ENCODE measurements around the gene MBD3L5. TPM values are rescaled to one million over a fixed set of nuclear protein-coding genes. Genes with fewer than 3 reads are reported as not detected.
"Not testable (repeated sequence)": the region's sequence is repeated elsewhere in the genome, so short reads cannot be mapped to it uniquely, and the experiment has no call there.

The MBD3L5 gene
- total RNA-seq (2014; rRNA removed; shearing (Covaris generic)), result not detected in 2 replicates

DNA sequence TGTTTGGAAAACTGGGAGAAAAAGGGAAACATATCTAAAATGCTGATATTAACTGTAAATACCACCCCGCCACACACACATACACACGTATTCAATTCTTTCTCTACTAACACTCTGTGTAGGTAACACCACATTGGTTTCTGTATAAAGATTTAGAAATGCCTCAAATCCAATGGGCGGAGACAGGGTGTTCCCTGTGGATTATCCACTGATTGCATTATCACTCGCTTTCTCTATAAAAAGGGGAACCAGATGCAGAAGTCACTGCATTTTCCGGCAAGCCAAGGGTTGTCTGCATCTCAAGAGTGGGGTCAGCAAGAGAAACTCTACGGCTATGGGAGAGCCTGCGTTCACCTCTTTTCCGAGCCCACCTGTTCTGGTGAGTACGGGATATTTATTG is at the start of gene MBD3L5:
Gene MBD3L5 (plus strand): TSS at position 301 of the 400 bp plus-strand sequence. CDS start 34 bp downstream, at position 335.
- DNase-seq (ENCODE audit: low spot score), result not testable (repeated sequence)

DNA sequence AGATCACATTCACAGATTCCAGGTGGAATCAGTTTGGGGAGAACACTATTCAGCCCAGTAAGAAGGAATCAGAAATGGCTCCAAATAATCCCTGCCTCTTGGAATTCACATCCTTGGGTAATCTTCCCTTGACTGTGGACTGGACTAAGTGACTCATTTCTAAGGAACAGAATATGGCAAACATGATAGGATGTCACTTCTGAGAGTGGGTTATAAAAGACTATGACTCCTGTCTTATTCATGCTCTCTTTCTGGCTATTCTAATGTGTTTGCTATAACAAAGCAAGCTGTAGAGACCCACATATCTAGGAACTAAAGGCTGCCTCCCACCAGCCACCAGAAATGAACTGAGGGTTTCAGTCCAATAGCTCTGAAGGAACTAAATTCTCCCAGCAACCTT is 46.9 kb upstream of the MBD3L5 start:
- DNase-seq (ENCODE audit: low spot score), result no peak

DNA sequence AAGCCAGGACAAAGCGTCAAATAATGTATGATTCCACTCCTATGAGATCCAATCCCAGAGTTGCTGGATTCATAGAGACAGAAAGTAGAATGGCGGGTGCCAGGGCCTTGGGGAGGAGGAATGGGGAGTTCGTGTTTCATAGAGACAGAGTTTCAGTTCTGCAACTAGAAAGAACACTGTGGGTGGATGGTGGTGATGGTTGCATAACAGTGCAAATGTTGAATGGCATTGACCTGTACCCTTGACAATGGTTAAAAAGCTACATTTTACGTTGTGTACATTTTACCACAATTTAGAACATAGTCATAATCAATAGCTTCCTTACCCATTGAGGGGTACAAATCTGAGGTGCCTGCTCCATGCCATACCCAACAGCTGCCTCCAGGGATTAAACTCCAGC is 42.5 kb upstream of the MBD3L5 start:
- DNase-seq (ENCODE audit: low spot score), result no peak

DNA sequence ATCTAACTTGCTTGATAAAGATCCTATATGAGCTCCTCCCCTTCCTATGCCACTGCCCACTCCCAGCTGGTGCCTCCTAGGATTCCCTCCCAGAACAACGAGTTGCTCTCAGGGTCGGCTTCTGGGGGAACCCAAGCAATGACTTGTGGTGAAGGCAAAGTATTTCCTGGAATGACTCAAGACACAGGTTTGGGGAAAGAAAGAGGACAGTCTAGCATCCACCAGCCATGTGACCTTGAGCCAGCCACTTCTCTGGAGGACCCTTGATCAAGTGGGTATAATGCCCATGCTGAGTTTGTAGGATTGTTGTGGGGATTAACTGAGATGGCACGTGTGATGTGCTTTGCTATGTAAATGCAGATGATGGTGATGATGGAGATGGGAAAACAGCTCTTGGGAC is 42.1 kb upstream of the MBD3L5 start:
- DNase-seq (ENCODE audit: low spot score), result no peak

DNA sequence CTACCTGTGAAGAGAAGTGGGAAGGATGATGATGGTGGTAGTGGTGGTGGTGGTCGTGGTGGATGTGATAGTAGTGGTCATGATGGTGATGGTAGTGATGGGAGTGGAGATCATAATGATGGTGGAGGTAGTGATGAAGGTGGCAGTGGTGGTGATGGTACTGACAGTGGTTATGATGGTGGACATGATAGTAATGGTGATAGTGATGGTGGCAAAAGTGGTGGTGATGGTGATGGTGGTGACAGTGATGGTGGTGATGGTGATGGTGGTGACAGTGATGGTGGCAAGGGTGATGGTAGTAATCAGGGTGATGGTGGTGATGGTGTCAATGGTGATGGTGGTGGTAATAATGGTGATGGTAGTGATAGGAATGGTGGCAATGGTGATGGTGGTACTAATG is 35.3 kb upstream of the MBD3L5 start:
- DNase-seq (ENCODE audit: low spot score), result no peak

DNA sequence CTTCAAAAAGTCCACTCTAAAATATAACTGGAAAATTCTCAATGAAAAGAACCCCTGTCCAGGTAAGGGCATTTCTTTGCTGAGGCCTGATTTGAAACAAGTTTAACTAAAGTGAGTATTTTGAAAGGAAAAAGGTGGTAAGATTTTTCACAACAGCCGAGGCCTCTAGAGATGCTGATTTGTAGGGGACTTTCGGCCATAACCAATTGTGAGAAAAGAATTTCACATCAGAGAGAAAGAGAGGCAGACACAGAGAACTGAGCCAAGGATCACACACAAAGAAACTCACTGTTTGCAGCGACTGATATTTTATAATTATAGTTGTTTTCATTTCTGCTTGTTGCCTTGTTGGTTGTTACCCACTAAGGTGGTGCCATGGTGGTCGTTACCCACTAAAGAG is 33.6 kb upstream of the MBD3L5 start:
- DNase-seq (ENCODE audit: low spot score), result no peak

DNA sequence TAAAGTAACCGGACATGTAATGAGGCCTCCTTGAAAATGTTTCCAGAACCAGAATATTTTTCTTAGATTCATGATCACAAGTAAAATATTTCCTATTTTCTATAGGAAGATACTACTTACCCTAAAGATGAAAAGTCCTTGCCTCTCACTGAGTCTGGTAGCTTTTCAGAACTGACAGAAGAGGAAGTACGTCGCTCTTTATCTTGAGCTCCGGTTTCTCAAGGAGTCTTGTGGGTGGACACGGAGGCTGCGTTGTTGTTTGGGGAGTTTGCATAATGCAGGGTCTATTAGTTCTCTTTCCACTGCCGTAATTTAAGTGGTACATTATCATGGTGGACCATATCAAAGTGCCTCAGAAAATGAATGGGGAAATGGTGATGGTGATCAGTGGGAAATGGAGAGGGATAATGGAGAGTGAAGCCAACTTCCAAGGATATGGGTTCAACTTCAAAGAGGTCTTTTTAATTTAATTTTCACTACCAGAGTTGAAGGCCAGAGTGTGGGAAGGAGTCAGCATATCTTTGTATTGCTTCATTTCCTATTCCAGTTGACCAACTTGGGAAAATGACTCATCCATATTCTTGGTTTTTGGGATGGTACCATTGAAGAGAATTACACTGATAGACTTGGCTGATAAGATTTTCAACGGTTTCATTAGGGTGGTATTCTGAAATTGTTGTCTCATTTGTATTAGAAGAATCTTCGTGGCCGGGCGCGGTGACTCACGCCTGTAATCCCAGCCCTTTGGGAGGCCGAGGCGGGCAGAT is 32.5 kb upstream of the MBD3L5 start:
- DNase-seq (ENCODE audit: low spot score), result peak; percentile 62

DNA sequence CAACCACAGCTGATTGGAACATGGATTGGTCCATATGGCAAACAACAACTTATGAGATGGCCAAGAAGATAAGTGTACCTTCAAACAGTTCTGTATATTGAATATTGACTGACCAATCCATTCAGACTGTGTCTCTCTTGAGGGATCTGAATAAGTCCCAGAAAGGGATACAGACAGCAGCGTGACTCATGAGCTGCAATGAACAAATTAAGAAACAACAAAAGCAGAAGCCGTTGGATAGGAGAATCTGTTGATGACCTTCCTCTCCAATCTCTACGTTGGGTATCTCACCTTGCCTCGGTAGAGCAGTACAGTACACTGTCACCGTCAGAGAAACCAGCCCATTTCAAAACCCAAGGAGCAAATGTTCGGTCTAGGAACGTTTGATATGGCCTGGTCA is 30.4 kb upstream of the MBD3L5 start:
- DNase-seq (ENCODE audit: low spot score), result no peak

DNA sequence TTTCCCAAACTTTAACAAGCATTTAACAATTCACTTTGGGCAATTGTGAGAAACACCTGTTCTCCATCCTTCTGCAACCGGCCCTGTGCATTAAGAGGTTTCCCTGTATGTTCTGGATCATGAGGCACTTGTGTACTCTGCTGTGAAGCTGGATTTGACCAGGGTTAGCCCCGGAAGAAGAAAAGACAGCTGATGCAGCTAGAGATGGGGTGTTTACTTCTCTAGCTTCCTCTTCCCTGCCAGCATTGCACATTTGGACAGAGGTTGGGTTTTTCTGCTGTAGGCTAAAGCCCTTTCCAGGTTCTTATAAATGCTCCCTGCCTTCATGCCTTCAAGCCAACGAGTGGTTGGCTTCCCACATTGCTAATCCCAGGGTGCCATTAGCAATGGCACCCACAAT is 30.0 kb upstream of the MBD3L5 start:
- no peak for DNase-seq (ENCODE audit: low spot score)

DNA sequence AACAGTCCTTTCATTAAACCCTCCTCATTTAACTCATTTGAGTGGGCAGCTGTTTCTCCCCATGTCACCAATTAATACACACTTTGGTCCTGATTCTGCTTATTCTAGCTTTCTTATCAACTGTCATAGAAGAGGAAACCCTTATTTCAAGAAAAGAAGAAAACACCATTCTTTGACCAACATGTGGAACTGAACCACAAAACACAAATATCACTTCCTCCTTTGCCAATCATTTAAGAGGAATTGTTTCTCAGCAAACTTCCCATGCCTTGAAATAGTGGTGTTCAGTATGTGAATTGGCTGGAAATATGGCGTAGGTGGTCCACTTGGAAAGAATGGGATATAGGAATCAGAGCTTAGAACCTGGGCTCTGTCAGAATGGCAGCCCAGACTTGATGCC is 29.6 kb upstream of the MBD3L5 start:
- DNase-seq (ENCODE audit: low spot score), result no peak

DNA sequence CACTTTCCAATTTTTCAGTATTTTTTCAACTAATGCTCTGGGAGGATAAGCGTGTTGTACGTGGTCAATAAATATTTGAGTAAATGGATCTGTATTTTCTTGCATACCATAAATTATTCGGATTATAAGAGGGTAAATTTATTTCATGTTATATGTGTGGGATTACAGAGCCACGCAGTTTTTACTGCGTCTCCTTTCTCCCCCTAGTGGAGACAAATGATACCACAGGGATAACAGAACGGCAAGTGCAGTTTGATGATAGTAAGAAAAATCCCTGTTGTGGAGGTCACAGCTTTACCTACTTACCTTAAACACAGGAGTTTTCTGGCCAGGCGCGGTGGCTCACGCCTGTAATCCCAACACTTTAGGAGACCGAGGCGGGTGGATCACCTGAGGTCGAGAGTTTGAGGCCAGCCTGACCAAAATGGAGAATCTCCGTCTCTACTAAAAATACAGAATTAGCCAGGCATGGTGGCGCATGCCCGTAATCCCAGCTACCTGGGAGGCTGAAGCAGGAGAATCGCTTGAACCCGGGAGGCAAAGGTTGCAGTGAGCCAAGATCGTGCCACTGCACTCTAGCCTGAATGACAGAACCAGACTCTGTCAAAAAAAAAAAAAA is 26.0 kb upstream of the MBD3L5 start:
- peak; percentile 21 for DNase-seq (ENCODE audit: low spot score)

DNA sequence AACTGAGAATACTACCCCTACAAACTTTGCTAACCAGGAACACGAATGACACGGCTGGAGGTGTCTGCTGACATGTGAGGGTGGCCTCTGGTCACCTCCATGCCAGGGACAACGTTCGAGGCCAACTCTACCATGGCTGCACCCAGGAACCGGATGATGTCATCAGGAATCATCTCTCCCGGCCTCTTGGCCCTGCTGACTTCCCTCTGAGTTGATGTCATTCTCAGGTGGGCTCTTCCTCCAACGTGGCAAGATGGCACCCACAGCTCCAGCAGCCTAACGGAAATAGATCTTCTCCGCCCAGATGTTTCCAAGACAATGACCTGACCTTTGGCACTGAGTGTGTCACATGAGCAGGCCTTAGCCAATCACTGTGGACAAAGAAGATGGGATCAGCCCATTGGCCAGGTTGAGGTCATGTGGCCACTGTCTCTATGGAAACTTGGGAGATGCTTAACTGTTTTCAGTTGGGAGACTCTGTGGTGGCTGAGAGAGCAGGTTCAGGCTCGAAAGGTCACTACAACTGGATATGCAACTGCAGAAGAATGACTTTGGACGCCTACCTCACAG is 24.2 kb upstream of the MBD3L5 start:
- DNase-seq (ENCODE audit: low spot score), result no peak

DNA sequence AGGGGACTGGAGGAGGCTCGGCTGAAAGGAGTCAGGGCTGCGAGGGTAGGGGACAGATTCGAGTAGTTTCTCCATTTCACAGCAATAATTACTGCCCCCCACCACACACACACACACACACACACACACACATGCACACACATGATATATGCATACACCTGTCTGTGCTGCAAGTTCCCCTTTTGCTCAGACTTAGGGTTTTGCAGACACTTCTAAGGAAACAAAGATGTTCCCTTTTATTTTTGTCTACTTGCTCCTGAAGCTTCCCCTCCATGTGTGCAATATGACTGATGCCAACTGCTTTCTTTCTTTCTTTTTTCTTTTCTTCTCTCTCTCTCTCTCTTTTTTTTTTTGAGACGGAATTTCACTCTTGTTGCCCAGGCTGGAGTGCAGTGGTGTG is 22.5 kb upstream of the MBD3L5 start:
- DNase-seq (ENCODE audit: low spot score), result no peak

DNA sequence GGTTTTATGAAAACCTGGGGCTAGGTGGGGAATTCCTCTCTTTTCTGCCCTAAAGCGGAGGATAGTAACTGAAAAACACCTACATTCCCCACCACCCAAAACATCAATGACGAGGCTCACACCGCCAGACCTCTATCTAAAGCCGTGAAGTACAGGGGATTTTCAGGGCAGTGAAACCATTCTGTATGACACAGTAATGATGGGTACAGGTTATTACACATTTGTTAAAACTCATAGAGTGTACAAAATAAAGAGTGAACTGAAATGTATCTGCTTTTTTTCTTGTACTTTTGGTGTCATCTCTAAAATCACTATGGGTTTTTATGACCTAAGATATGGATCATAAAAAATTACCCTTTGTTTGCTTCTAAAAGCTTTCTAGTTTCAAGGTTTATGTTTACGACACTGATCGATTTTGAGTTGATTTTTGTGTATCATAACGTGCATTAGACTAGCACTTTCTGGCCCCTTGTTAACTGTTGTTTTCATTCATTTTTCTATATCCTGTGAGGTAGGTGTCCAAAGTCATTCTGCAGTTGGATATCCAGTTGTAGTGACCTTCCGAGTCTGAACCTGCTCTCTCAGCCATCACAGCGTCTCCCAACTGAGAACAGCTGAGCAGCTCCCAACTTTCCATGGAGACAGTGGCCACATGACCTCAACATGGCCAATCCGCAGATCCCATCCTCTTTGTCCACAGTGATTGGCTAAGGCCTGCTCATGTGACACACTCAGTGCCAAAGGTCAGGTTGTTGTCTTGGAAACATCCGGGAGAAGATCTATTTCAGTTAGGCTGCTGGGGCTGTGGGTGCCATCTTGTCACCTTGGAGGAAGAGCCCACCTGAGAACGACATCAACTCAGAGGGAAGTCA is 19.4 kb upstream of the MBD3L5 start:
- DNase-seq (ENCODE audit: low spot score), result no peak

DNA sequence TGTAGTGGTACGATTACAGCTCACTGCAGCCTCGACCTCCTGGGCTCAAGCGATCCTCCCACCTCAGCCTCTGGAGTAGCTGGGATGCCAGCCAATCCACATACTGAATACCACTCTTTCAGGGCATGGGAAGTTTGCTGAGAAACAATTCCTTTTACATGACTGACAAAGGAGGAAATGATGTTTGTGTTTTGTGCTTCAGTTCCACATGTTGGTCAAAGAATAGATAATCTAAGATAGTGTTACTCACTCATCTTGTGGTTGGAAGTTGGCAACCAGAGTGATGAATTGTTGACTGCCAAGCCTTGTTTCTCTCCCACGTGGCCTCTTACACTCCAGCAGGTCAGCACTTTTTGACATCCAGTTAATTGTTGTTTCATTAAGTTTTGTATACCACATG is 16.7 kb upstream of the MBD3L5 start:
- peak; percentile 95 for DNase-seq (ENCODE audit: low spot score)

DNA sequence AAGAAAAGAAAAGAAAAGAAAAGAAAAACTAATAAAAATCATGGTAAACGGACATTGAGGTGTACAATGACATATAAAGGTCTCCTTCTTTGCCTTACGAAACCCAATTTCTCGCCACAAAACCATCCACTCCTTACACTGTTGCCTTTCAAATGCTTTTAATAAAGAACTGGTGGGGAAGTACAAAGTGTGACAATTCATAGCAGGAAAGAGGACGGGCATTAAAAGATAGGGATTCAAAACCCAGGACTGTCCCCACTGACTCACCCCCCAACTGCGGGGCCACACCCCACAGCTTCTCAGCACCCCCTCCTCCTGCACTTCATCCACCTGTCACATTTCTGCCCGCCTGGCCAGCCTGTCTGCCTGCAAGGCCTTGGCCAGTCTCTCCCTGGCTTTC is 11.6 kb upstream of the MBD3L5 start:
- no peak for DNase-seq (ENCODE audit: low spot score)

DNA sequence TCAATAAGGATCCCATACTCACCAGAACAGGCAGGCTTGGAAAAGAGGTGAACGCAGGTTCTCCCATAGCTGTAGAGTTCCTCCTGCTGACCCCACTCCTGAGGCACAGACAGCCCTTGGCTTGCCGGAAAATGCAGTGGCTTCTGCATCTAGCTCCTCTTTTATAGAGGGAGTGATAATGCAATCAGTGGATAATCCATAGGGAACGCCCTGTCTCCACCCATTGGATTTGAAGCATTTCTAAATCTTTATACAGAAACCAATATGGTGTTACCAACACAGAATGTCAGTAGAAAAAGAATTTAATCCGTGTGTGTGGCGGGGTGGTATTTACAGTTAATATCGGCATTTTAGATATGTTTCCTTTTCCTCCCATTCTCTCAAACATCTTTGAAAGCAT is 9.0 kb upstream of the MBD3L5 start, which contains the start of gene MBD3L2B:
Gene MBD3L2B (minus strand): TSS at position 101 of the 400 bp plus-strand sequence. CDS start 34 bp downstream, at position 67.
- DNase-seq (ENCODE audit: low spot score), result not testable (repeated sequence)

DNA sequence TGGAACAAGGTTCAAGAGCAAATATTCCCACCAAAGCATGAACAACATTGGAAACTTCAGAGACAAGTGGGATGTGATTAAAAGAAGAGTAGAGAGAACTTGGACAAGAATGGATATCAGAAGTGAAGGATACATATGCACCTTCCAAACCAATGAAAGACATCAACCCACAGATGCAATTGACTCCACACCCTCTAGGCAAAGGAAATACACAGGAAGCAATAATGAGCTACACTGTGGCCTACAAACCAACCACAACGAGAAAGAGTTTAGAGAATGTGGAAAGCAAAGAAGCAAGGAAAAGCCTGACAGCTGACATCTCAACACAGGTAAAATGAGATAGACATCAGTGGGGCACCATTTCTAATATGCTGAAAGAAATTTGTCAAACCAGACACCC is 1.6 kb upstream of the MBD3L5 start:
- DNase-seq (ENCODE audit: low spot score), result not testable (repeated sequence)

DNA sequence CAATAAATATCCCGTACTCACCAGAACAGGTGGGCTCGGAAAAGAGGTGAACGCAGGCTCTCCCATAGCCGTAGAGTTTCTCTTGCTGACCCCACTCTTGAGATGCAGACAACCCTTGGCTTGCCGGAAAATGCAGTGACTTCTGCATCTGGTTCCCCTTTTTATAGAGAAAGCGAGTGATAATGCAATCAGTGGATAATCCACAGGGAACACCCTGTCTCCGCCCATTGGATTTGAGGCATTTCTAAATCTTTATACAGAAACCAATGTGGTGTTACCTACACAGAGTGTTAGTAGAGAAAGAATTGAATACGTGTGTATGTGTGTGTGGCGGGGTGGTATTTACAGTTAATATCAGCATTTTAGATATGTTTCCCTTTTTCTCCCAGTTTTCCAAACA is 9.7 kb downstream of the MBD3L5 start, which contains the start of gene MBD3L4:
Gene MBD3L4 (minus strand): TSS at position 101 of the 400 bp plus-strand sequence. CDS start 35 bp downstream, at position 66.
- not testable (repeated sequence) for DNase-seq (ENCODE audit: low spot score)

DNA sequence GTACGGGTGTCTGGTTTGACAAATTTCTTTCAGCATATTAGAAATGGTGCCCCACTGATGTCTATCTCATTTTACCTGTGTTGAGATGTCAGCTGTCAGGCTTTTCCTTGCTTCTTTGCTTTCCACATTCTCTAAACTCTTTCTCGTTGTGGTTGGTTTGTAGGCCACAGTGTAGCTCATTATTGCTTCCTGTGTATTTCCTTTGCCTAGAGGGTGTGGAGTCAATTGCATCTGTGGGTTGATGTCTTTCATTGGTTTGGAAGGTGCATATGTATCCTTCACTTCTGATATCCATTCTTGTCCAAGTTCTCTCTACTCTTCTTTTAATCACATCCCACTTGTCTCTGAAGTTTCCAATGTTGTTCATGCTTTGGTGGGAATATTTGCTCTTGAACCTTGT is 11.2 kb downstream of the MBD3L5 start:
- not testable (repeated sequence) for DNase-seq (ENCODE audit: low spot score)

DNA sequence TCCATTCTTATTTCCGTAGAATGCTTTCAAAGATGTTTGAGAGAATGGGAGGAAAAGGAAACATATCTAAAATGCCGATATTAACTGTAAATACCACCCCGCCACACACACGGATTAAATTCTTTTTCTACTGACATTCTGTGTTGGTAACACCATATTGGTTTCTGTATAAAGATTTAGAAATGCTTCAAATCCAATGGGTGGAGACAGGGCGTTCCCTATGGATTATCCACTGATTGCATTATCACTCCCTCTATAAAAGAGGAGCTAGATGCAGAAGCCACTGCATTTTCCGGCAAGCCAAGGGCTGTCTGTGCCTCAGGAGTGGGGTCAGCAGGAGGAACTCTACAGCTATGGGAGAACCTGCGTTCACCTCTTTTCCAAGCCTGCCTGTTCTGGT is 18.6 kb downstream of the MBD3L5 start, which contains the start of gene MBD3L2:
Gene MBD3L2 (plus strand): TSS at position 301 of the 400 bp plus-strand sequence. CDS start 53 bp downstream, at position 354.
- not testable (repeated sequence) for DNase-seq (ENCODE audit: low spot score)

DNA sequence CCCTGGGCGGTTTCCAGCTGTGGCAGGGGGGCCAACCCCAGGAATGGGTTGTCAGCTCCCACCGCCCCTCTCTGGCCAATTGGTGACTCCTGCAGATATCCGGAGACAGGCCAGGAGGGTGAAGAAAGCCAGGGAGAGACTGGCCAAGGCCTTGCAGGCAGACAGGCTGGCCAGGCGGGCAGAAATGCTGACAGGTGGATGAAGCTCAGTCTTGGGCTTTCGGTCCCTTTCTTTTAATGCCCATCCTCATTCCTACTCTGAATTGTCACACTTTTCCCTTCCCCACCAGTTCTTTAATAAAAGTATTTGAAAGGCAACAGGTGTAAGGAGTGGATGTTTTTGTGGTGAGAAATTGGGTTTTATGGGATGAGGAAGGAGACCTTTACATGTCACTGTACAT is 21.0 kb downstream of the MBD3L5 start:
- DNase-seq (ENCODE audit: low spot score), result not testable (repeated sequence)
